Ureter (tissue), 1 donor: ENCODE results near the gene FXR1. TPM values are rescaled to one million over a fixed set of nuclear protein-coding genes. Genes with fewer than 3 reads are reported as not detected.
"Not testable (repeated sequence)": the region's sequence is repeated elsewhere in the genome, so short reads cannot be mapped to it uniquely, and the experiment has no call there.

ENCODE experiments used
- DNase-seq: peaks from one replicate; pipeline ENCODE4 v3.0.0-alpha.2; 2020; ENCODE audit warnings: low spot score
- total RNA-seq: library from RNA; stranded (reverse); gene quantifications from one replicate; pipeline ENCODE4 v1.2.4, GENCODE V29; 2023
- donor health status: DM: yes; HTN: yes; CAD: no.

The FXR1 gene
- total RNA-seq = 120 TPM

- DNase-seq = peak; percentile 91
Measured at GRCh38 chr3:180912304-180913296, at the start of gene FXR1. Gene FXR1, plus strand, starts transcription at chr3:180912670. Its CDS starts 16 bp downstream, at chr3:180912686.

DNA sequence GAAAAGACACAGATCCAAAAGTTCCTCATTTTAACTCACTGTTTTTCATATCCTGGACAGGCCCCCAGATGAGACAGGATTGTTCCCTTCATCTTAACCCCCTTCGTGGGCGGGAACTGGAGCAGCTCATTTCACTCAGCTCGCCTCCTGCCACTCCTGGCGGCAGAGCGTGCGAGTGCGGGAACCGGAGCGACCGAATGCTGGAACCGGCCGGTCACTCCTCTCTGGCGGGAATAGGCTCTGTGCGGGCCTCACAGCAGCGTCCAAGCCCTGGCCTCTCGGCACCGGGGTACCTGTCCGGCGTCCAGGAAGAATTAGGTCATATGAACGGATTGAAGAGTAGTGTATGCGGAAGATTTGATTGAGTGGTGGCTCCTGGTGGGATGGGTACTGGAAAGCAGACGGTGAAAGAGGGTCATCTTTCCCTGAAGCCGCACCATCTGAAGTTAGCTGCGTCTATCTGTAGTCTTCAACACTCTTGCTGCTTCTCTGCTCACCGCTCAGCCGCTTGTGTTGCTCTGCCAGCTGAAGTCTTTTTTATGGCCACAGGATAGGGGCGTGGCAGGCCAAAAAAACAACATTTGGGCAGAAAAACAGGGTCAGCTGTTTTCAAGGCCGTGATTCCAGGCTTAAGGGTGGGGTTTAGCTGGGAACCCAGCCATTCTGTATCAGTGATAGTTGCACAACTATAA is 42.3 kb upstream of the FXR1 start:
- DNase-seq = no peak

GRCh38 chr3:180871901-180872300 is 40.6 kb upstream of the FXR1 start:
- no peak for DNase-seq

- not testable (repeated sequence) for DNase-seq
Measured at GRCh38 chr3:180872430-180872829, 40.0 kb upstream of the FXR1 start.

DNA sequence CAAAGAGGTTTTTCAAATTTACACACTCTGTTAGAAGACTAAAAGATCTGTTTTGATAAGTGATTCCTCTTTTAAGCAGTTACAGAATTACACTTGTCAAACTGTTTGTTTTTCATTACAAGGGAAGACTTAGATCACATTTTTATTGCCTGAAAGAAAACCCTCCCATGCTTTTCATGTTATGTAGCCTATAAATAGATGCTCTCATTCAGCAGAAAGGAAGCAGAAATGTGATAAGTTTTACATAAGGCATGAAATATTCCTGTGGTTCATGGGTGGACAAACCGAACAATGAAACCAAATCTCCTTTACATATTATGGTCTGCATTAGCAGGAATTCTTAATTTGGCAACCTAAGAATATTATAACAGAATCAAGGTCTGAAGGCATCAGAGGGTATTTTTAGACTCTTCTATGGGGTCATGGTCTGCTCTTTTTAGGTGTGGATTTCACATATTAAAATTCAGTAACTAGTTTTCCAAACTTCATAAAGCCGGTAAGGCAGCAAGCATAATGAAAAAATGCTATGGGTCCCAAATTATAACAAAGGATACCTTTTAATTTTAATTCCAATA is 37.3 kb upstream of the FXR1 start:
- DNase-seq = no peak

DNA sequence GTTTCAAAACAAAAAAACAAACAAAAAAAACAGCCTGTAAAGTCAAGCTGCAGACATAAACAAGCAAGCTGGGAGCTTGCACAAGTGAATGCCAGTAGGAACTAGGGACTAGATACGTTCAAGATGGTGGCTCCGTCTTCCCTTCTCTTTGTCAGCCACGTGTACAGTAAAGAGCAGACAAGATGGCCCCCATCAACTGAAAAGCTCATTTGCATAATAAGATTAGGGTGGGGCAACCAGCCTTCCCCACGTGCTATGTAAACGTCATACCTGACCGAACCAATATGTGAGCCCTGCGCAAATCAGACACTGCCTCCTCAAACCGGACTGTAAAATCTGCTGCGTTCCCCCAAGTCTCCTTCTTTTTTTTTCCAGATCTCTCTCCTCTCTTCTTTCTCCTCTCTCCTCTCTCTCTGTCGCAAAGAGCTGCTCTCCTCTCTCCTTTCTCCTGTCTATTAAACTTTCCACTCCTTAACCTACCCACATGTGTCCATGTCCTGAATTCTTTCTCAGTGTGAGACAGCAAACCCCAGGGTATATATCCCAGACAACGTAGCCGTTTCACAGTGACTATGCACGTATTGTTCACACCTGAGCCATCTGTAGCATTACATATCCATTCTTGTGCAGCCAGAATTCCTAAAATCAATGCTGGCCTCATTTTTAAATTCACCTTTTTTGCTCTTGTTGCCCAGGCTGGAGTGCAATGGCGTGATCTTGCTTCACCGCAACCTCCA is 31.2 kb upstream of the FXR1 start:
- no peak for DNase-seq

DNA sequence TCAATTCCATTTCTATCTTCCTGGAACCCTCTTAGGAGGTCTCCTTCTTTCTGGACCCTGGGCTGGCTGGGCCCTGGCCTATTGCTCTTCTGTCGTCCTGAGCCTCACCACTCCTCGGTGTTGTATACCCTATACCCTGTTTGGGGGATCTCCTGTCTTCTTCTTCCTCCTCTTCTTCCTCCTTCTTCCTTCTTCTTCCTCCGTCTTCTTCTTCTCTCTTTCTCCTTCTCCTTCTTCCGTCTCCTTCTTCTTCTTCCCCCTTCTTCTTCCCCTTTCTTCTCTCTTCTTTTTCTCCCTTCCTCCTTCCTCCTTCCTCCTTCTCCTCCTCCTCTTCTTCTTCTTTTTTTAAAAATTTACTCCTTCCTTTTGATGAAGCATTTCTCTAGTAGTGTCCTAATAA is 30.4 kb upstream of the FXR1 start:
- DNase-seq = no peak

DNA sequence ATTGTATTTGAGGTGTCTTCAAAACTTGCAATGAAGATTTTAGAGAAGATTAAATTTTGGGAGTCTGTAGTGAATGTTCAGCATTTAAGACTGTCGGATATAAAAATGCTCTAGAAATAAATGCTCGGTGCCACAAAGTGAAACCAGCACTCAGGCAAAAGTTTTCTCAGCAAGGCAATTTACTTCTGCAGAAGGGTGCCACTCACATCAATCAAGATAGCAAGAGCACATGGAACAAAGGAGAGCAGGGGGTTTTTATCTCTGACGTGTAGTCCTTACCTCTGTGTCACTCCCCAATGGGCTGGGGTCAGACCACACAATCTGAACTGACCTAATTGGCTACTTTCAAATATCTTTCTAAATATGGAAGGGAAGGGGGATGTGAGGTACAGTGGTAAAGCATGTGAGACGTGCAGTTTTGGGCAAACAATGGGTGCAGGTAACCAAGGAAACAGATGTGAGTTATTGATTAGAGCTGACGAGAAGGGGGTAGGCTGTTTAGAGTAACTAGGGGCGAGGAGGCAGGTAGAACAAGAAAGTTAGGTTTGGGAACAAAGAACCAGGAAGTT is 23.4 kb upstream of the FXR1 start:
- no peak for DNase-seq

GRCh38 chr3:180898572-180898971 is 13.9 kb upstream of the FXR1 start:
- no peak for DNase-seq

DNA sequence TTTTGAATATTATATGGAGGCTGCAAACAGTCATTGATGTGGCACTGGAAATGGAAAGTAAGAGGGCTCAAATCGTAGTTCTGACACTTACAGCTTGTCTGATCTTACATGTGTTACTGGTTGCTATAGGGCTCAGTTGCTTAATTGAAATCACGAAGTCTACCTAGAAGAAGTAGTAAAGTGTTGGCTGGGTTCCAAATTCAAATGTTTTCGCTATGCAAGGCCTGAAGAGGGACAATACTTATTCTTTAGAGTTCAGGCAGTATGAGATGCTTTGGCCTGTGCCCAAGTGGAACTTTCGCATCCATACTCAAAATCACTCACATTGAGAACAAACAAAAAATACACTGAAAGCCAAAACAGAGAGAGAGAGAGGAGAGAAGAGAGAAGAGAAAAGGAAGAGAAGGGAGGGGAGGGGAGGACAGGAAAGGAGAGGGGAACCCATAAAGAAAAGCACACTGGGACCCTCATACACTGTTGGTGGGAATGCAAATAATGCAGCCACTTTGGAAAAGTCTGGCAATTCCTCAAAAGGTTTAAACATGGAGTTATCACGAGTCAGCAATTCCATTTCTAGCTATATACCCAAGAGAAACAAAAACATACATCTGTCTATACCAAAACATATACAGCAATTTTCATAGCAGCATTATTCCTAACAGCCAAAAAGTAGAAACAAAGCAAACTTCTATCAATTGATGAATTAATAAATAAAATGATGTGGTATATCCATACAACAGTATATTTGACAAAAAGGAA is 2.9 kb upstream of the FXR1 start:
- DNase-seq = no peak

- DNase-seq = no peak
Measured at GRCh38 chr3:180910823-180911222, 1.6 kb upstream of the FXR1 start.

GRCh38 chr3:180911876-180912303 is 580 bp upstream of the FXR1 start:
- no peak for DNase-seq

DNA sequence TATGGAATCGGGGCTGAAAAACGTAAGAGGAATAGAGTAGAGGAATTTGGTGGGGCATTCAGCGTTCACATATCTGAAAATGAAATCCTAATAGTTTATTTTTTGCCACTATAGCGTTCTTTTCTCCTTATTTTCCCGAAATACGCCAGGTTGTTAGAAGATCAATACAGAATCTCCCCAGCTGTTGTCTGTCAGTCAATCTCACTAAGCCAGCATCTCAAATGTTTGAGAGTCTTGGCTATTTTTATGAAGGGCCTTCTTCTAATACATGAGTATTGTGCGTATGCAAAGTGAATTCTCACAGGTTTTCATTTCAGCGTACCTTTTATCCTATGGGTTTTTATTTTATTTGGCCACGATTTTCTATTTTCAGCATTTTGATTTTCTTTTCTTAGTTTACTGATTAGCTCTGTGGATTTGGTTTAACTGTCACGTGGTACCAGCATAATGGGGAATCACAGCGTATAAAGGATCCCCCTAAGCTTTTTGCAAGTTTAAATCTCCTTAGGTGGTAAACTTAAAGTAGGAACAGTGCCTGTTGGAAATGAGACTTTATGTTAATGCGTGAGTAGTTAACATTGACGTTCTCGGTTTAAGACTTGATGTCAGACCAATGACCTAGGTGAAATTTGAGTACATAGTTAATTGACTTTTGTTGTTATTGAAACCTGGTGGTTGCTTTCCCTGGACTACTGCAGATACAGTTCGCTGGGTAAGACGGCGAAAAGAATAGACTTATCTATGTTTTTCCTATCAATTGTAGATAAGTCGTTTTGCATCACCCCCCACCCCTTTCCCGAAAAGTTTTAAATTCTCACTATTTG is 1.3 kb downstream of the FXR1 start:
- no peak for DNase-seq

- no peak for DNase-seq
Measured at GRCh38 chr3:180918542-180918941, 6.1 kb downstream of the FXR1 start.

GRCh38 chr3:180922242-180922641 is 9.8 kb downstream of the FXR1 start:
- DNase-seq = no peak

GRCh38 chr3:180923561-180923960 is 11.1 kb downstream of the FXR1 start:
- no peak for DNase-seq

- DNase-seq = no peak
Measured at GRCh38 chr3:180926526-180926925, 14.1 kb downstream of the FXR1 start.

DNA sequence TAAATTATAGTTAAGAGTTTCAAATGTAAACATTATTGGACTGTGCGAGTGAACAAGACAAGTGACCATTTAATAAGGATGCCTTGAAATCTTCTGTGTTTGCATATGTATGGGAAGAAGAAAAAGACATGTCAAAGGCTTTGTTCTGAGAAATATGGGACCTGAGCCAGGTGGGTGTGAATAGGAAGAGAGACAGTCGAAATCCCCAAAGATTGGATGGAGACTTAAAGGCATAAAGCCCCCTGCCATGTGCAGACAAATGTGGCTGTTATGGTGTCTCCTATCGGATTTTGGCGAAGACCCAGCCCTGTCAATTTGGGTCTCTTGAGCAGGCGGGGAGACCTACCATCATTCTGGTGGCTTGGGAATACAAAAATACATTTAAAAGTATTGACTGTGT is 16.9 kb downstream of the FXR1 start:
- no peak for DNase-seq

- DNase-seq = no peak
Measured at GRCh38 chr3:180930526-180930925, 18.1 kb downstream of the FXR1 start.

DNA sequence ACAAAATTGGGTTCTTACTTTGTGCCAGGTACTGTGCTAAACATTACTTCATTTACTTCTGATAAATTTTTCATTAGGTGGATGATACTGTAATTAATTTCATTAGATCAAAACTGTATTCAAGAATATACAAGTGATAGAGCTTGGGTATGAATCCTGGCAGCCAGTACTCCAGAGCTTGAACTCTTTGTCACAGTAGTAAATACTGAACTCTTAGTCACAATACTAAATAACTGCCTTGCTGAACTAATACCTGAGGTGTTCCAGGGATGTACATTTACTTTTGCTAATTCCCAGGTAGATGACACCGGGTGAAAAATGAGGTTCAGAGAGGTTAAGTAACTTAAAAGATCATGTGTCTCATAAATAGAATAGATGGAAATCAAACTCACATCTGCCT is 20.3 kb downstream of the FXR1 start:
- DNase-seq = no peak
